HL-60/S4 treated with retinoic acid at 250 ng/mL for 4 days and 3 days (cell line): Measurements from ENCODE around the gene ACOX1.

Source experiments
- in situ Hi-C: fragments of 300-500 bp; cut with MboI; formaldehyde crosslinking; loops from 2 replicates; pipeline ENCODE4 v1.7.0; 2022; ENCODE audit warnings: low sequenced_read_pairs

The ACOX1 gene

DNA sequence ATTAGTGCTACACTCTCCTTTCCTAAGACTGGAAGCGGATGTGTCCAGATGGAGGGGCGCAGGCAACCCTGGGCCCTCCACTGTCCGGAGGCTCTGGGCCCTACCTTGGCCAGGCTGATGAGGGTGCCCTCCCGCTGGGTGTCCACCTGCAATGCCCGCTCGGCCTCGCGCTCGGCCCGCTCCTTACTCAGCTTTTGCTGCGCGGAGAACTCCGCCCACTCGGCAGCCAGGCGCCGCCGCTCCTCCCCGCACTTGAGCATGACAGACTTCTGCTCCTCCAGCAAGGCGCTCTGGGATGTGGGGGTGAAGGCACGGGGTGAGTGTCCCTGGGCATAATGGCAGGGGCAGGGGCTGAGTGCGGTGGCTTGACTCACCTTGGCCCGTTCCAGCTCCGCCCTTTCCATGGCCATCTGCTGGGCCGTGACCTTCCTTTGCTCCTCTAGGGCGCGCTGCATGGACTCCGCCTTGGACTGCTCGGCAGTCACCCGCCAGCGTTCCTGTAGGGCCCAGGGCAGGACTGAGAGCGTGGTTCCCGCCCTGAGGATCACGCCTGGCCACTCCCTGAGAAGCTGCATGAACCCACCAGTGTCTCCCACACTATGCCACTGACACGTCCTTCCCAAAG, 64.2 kb downstream of the ACOX1 start:
- in situ Hi-C loops: loop anchor here (5.0 to 25.0 kb wide), 2 partner anchors 93 to 373 kb away; no protein-coding TSS in a partner anchor

DNA sequence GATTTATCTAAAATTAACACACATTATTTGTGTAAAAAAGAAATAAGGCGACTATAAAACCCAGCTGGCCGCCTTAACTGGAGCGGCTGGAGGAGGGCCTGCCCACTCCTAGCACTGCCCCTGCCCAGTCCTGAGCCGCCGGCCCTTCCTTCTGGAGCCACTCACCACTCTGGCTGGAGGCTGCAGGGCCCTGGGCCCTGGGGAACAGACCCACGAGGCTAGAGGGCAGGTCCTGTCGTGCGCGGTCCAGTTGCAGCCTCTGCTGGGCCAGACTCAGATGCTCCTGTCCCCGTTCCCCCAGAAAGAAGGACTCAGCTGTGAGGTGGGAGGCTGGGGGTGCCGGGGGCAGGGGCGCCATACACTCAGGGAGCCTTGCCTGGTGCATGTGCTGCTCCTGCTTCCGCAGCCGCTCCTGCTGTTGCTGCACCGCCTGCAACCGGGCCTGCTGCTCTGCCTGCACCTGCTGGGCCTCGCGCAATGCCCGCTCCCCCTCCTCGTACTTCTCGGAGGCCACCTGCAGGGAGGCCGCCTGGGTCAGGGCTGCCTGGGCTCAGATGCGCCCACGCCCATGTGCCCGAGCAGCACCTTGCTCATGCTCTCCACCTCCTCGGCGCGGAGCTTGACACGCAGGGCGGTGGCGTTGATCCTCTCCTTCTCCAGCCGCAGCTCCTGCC, 65.3 kb downstream of the ACOX1 start:
- in situ Hi-C loops: loop anchor here (25.0 kb wide), 1 partner anchor 374 kb away; no protein-coding TSS in a partner anchor

DNA sequence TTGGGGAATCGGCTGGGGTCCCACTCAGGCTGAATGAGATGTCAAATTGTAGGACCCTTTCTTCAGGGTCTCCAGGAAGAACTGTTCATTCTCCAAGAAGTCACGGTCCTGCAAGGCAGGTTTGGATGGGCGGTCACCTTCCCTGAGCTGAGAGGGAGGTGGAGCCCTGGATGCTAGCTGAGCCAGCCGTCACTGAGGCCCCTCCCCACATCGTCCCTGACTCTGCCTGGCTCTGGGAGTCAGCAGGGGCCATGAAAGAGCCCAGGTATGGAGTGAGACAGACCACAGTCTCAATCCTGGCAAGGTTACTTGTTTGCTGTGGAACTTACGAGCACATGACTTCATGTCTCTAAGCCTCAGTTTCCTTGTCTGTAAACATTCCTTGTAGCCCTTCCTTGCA, 68.3 kb downstream of the ACOX1 start:
- in situ Hi-C loops: loop anchor here (25.0 kb wide), 1 partner anchor 377 kb away; no protein-coding TSS in a partner anchor

DNA sequence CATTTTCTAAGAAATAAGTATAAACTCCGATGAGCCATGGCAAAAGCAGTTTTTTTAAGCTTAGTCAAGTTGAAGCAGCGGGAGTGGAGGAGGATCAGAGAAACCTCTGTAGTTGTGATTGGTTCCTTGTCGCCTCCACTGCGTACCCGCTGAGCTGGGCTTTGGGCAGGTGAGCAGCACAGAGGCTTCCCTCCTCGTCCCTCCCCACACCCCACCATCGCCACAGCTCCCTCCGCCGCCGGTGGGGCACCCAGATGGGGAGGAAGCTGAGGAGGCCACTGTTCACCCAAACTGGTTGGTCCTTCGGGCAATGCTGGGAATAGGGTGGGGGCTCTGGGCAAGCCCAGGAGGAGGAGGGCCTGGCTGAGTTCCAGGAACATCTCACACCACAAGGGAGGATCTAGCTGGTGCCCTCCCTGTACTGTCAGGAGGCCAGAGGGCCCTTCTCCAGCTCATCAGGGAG, 69.1 kb downstream of the ACOX1 start:
- in situ Hi-C loops: loop anchor here (25.0 kb wide), 1 partner anchor 377 kb away; no protein-coding TSS in a partner anchor

DNA sequence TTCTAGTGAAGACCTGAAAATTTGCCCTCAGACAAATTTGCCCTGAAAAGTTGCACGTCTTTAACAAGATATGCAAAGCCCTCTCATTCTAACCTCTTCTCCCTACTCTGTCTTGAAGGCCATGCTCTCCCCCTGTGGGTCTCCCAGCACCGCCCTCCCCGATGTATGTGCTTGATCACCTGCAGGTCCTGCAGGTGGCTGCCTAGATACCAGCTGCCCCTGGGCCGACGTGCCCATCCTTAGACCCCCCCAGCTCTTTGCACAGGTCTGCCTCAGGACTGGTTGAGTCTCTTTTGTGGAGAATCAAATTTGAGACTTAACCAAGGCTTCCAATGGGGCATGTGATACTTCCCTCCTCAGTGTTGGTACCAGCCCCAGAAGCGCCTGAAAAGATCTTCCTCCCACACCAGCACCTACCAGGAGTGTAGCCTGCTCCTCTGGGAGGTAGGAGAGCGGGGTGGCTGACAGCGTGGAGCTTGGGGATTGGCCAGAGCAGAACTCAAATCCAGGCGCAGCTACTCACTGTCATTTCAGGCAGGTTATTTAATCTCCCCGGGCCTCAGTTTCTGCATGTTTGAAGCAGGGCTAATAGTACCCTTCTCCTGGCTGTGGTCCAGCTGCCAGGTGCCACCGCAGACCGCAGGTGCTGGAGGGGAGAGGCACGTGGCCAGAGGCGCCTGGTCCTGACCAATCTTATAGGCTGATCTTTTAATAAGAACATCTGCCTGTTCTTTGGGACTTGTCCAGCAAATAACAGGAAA, 69.7 kb downstream of the ACOX1 start:
- in situ Hi-C loops: loop anchor here (25.0 kb wide), 1 partner anchor 378 kb away; no protein-coding TSS in a partner anchor

DNA sequence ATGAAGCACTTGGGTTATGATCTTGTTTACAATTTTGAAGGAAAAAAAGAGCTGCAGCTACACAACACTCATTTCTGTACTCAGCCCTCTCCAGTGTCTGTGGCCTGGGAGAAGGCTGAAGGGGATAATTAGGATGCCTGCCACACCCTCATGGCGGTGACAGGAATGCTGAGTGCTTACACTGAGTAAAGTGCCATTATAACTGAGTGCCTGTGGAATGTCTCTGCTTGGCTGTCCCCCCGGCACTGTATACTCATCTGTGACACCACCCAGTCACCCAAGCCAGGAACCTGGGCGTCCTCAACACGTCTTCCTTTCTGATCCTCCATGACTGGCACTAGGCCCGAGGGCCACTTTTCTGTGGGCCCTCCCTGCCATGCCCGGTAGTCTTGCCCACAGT, 70.8 kb downstream of the ACOX1 start:
- in situ Hi-C loops: loop anchor here (25.0 kb wide), 1 partner anchor 379 kb away; no protein-coding TSS in a partner anchor

DNA sequence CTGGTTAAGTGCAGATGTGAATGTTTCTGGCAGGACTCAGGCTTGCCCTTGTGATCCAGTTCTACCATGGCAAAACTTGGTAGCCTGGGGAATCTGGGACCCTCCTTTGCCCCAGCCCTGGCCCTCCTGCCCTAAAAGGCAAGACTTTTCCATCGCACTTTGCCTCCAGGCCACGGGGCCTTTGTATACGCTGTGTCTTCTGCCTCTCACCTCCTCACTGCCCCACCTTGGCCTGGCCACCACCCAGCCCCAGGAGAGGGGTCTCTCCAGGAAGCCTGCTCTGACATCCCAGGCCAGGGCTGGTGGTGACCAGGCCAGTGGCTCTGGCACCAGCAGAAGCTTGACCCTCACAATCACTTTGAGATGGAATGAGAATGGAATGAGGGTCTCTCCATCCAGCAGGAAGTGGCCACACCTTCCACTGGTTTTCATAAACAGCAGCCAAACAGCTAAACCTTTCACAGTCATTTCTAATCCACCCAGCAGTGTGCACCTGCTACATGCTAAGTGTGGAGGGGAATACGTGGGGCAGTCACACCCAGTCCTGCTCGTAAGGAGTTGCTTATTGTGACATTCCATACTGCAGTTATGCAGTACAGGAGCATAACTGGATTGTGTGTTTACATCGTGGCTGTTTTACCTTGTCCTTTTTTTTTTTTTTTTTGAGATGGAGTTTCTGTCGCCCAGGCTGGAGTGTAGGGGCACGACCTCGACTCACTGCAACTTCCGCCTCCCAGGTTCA, 72.7 kb downstream of the ACOX1 start:
- in situ Hi-C loops: loop anchor here (25.0 kb wide), 1 partner anchor 381 kb away; no protein-coding TSS in a partner anchor

DNA sequence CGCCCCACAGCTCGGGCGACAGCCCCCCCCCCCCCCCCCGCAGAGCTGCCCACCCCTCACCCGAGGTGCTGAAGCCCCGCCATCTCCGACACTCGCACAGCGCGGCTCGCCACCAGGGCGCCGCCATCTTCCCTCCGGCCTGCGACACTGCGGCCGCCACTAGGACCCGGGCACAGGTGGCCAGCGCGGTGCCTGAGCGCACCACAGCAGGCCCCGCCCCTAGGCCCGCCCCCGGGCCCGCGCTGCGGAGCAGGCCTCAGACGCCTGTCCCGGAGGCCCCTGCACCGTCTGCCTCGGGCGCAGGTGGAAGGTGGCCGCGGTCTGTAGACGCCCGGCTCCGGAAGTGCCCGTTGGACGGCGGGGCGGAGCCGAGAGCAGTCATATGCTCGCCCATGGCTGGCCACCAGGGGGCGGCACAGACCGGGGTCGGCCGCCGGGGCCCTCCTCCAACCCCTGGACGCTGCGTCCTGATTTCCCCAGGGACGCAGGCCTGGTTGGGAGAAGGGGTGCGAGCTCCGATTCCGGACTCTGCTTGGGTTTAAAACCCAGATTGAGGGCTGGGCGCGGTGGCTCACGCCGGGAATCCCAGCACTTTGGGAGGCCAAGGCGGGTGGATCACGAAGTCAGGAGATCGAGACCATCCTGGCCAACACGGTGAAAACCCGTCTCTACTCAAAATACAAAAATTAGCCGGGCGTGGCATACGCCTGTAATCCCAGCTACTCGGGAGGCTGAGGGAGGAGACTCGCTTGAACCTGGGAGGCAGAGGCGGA, 74.0 kb downstream of the ACOX1 start, which contains the start of gene MRPL38:
TSS of gene MRPL38 (minus strand) at position 136 of the 773 bp plus-strand sequence. CDS start at position 127, 9 bp downstream.
- in situ Hi-C loops: loop anchor here (25.0 kb wide), 1 partner anchor 382 kb away; no protein-coding TSS in a partner anchor

DNA sequence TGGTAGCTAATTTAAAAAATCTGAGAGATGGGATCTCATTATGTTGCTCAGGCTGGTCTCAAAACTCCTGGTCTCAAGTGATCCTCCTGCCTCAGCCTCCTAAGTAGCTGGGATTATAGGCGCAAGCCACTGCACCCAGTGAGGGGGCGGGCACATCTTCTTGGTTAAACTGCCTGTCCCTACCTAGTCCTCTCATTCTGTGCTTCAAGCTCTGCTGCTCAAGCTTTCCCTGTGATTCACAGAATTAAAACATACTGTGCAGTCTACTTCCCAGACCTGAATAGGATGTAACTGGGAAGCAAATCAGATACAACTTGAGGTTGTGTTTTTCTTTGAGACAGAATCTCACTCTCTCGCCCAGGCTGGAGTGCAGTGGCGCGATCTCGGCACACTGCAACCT, 76.6 kb downstream of the ACOX1 start:
- in situ Hi-C loops: loop anchor here (25.0 kb wide), 1 partner anchor 385 kb away; no protein-coding TSS in a partner anchor

DNA sequence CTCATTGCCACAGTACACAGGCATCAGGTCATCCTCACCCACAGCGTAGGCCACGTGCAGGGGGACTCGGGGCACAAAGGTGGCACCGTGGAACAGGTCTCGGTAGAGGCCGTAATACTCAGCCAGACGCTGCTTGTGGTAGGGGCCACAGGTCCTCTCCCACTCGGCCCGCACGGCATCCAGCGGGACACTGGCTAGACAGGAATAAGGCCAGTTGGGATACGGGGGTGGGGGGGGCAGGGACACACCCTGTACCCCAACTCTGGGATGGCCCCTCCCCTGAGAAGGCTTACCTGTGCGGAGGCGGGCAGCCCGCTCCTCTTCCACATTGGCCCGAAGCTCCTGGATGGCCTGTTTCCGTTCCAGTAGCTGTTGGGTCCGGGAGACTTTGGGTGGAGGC, 77.2 kb downstream of the ACOX1 start:
- in situ Hi-C loops: loop anchor here (25.0 kb wide), 1 partner anchor 386 kb away; no protein-coding TSS in a partner anchor

DNA sequence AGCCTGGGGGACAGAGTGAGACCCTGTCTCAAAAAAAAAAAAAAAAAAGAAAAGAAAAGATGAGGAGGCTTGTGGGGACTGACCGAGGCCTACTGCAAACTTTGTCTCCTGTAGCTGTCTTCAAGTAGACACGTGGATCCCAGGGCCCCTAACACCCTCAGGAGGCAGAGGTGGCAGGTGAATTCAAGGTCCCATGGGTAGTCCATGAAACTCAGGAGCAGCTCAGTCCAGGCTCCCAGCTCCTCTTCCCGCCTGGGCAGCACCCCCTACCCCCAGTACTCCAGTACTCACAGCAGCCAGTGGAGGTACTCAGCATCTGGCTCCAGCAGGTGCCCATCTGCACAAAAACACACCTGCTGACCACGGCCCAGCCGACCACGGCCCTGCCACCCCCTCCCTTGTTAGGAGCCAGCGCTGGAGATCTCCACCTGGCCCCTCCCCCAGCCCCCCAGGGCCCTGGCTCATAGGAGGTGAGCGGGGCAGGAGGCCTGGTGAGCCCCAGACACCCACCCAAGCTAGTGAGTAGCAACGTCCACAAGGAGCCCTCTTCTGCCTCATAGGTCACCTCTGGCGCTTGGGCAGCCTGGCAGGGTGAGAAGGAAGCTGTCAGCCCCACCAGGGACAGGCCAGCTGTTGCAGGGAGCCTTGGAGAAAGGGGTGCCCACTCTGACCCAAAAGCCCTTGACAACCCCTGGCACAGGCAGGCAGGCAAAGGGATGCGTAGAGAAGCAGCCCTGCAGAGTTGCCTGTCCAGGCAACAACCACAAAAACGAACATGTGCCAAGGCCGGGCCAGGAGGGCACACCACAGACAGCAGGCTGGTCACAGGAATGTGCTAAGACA, 78.1 kb downstream of the ACOX1 start:
- in situ Hi-C loops: loop anchor here (25.0 kb wide), 1 partner anchor 386 kb away; no protein-coding TSS in a partner anchor

DNA sequence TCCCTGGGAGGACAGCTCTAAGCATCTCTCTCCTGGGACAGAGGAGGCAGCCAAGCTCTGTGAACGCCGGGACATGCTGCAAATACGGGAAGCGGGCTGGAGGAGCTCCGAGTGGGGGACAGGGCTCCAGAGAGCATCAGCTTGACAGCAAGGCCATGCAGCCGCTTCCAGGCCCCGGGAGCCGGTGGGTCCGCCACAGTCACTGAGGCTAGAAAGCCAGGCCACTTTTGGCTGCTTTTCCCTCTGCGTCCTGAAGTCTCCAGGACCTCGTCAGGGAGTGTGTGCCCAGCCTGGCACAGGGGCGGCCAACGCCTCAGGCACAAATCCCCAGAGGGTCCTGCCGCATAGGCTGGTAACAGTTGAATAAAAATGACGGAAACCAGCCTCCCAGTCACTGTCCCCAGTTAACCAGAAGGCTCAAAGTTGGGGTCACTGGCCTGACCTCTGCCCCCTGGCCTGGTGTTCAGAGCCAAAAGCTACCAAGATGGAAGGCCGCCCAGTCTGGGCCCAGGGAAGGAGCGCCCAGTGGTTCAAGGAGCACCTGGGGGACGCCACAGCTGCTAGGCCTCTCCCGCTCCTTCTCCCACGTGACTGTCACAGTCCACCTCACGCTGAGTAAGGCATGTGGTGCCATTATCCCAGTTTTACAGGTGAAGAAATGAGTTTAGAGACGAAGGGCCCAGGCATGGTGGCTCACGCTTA, 79.0 kb downstream of the ACOX1 start:
- in situ Hi-C loops: loop anchor here (25.0 kb wide), 2 partner anchors 113 to 387 kb away; partner anchors contain the start of gene UNK

DNA sequence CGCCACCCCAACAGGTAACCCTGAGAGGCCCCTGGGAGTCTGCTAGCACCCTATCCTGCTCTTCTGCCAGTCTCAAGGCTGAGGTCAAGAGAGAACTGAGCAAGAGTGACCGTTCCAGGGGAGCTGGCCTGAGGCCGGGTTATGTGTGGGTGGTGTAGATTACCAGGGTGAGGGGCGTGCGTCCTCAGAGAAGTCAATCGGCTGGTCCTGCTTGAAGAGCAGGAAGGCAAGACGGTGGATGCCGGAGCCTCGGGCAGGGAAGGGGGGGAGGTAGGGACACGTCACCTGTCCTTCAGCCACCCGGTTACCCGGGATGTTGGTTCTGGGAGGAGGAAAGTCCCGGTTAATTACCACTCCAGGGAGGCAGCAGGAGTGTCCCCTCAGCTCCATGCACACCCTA, 79.6 kb downstream of the ACOX1 start:
- in situ Hi-C loops: loop anchor here (25.0 kb wide), 1 partner anchor 112 kb away; the partner anchor contains the start of gene UNK

DNA sequence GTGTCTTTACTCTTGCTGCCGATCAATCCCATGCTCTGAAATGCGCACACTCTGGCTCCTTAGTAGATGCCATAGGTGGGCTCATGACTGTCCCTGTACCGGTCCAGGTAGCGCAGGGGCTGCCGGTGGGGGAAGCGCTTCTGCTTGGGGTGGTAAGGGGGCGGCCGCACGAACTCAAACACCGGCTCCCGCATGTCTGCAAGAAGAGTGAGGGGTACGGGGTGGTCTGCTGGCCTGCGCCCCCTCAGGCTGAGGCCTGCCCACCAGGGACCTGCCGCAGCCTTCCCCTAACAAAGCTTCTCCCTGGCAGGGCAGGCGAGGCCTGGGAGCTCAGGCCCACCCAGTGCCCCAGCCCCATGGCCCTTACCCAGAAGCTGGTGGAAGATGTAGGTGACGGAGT, 80.2 kb downstream of the ACOX1 start:
- in situ Hi-C loops: loop anchor here (25.0 kb wide), 1 partner anchor 111 kb away; the partner anchor contains the start of gene UNK

DNA sequence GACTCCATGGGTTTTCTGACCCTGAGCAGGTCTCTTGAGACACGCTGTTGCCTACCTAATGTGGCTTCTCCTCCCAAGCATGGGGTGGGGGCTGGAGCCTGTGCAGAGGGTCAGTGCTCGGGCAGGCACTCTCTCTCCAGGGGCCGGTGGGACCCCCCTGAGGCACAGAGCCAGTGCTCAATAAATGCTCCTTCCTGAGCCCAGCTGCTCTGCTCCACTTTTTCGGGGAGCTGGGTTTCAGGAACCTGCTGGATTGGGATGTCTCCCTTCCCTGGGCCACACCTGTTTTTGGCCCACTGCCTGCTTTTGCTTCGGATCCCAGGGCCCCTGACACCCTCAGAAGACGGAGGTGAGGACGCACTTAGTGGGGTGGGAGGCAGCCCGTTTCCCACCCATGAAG, 80.9 kb downstream of the ACOX1 start:
- in situ Hi-C loops: loop anchor here (25.0 kb wide), 1 partner anchor 111 kb away; the partner anchor contains the start of gene UNK

DNA sequence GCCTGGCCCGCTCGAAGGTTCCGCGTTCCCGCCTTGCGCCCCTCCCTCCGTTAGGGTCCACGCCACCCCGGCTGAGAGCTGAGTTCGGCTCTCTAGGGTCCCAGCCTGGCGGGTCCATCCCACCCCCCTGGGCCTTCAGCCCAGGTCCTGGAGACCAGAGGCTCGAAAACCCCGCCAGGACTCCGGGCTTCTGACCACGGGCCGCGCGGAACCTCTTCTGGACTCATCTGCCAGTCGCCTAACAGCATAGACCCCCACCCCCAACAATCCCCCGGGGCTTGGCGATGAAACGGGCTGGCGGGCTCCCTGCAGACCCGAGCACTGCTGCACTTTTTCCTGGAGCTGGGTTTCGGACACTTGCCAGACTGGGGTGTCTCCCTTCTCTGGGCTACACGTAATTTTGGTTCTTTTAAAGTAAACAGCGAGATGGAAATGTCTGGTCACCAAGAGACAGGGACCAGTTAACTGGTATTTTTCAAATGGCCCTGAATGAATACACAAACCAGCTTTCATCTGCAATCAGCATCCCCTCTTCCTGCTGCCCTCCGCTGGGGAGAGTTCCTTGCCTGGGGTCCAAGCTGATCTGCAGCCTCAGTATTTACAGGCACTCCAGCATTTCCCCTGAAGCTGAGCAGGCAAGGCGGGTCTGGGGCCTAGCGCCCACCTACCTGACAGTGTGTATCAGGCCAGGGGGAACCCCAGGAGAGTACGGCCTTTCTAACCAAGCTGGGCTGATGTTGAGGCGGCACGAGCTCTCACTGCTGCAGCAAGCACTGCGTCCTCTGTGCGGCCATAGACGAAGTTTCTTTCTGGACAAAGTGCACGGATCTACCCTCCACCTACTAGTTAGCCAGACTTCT, 81.6 kb downstream of the ACOX1 start:
- in situ Hi-C loops: loop anchor here (25.0 kb wide), 1 partner anchor 110 kb away; the partner anchor contains the start of gene UNK
